G401.6 (cell line): Measurements from ENCODE around the gene RAPGEF3.

ENCODE experiments used
- FAIRE-seq: peaks from 2 replicates; lab custom pipeline; 2012; peaks lifted over from hg19 to GRCh38; lab: Jason Lieb, UNC

RAPGEF3 gene

GRCh38 chr12:47758834-47759690 lies at the start of gene RAPGEF3:
Gene RAPGEF3 (minus strand): TSS chr12:47758880. CDS start chr12:47758556, 324 bp downstream.
- no peak for FAIRE-seq

- FAIRE-seq = no peak
These were observed 49.4 kb upstream of the RAPGEF3 start for GRCh38 chr12:47808050-47808449.

DNA sequence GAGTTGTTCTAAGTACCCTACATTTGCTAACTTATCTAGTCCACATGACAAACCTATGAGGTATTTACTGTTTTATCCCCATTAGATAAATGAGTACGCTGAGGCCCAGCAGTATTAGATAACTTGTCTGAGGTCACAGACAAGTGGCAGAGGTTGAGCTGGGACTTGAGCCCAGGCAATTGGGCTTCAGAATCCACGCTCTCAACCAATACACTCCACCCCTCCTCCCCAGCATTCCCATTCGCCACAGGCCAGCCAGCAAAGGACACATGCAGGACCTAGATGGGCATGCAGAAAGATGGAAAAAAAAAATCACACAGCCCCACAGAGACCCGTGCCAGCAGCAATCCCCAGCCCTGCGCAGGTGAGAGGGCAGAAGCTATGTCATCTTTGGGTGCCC lies 48.7 kb upstream of the RAPGEF3 start:
- FAIRE-seq = no peak

GRCh38 chr12:47805417-47805816 lies 46.7 kb upstream of the RAPGEF3 start:
- FAIRE-seq = no peak

DNA sequence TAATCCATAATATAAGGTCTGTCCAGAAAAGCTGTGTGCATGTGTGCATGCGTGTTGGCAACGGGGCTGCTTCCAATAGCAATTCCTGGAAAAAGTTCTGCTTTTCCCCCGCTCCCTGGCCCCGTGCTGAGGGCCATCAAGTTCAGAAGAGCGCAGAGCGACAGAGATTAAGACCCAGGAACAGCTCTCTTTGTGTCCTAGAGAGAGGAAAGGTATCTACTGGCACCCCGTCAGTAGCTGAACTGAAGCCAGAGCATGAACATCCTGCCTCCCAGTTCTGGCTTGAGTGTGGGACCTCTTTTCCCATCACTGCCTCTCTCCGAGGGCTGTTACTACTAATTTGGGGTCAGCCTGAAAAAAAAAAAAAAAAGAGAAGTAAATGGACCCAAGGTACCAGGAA lies 45.5 kb upstream of the RAPGEF3 start:
- FAIRE-seq = no peak

DNA sequence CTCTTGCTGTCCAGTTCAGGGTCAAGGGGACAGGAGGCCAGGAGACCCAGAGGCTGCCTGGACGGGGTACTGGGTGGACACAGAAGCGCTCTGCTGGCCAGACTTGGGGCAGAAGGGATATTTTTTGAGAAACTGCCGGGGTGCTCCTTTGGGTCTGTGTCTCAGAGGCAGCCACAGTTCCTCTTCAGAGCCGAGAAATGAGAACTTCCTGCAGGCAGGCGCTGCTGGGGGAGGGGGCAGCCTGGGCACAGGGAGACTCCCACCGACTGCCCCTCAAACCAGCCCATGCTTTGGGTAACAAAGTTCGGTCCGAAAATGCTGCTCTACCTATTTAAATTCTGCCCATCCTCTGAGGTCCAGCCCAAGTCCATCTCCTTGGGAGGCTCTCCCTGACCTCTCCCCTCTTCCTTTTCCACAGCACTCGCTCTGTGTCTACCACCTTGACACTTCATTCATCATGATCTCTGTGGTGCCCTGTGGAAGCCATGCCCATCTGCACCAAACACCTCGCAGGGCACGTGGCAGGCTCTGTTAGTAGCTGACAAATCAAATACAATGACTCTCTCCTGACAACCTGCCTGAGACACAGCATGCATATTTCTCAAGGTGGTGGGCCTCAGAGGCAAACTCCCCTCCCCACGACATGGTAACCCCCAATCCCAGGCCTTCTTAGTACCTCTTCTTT lies 44.7 kb upstream of the RAPGEF3 start:
- no peak for FAIRE-seq

DNA sequence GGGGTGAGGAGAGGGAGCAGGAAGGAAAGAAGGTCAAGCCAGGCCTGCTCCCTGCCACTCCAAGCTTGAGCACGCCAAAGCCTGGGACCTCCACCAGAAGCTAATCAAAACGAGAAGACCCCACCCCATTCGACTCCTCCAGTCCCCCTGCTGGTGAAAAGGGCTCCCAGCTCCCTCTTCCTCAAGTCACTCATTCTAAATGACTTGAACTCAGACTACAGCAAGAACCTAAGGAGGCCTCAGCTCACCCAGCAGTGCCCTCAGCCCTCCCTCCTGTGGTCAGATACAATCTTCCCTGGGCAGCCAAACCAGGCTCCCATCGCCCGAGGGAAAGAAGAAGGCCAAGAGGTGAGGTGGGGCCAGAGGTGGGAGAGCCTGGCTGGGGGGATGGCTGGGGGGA lies 43.6 kb upstream of the RAPGEF3 start:
- no peak for FAIRE-seq

DNA sequence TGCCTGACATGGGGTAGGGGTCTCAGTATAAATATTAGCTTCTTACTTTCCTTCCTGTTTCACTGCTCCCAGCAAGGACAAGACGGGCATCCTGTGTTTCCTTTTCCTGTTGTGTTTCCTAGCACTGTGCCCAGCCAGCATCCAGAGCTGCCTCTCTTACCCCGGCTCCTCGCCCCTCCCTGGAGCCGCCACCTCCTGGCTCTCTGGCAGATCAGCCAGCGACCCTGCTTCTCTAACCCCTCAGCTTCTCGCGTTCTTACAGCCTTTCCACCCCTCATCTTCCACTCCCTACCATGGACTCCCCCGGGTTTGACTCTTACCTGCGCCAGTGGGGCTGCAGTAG lies 43.2 kb upstream of the RAPGEF3 start:
- FAIRE-seq = no peak

DNA sequence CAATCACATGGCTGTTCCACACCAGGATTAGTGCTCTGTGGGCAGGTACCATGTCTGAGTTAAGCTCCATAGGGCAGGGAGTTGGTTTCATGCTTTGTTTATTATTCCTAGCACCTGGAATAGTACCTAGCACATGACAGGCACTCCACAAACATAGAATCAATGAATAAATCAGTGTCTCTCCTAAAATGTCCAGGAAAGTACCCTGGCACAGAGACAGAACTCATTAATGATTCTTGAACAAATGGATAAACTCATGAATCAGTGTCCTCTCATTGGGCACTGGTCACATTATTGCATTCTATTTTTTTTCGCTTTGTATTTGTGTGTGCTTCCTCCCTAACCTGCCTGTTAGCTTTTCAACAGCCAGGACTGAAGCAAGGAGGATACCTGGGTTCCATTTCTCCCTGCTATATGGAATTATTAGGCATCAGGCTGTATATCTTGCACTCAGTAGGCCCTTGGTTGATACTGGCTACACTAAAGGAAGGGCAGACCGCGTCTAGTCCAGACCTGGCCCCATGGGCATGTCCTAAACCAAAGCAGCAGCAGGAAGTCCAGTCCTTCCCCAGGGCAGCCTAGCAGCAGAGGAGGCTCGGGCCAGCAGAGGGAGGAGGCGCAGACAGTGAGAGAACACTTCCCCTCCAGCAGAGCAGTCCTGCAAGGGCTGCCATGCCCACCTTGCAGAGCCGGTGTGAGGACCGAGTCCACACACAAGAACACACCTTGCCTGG lies 42.7 kb upstream of the RAPGEF3 start:
- no peak for FAIRE-seq

DNA sequence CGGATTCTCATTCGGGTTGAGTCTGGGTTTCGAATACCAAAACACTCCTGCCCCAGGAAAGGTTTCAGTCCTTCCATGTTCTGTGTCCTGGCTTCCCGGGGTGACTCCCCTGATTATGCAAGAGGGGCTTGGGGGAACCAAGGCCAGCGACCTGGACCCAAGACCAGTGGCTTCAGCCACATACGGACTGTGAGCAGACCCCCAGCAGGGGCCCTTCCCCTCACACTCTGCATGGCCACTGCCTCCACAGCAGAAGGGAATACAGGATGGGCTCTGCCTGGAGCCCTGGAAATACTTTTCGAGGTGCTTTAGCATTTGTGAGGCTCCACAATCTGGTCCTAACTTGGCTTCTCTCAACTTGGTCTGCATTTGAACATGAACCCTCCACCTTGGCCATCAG lies 41.9 kb upstream of the RAPGEF3 start:
- no peak for FAIRE-seq

DNA sequence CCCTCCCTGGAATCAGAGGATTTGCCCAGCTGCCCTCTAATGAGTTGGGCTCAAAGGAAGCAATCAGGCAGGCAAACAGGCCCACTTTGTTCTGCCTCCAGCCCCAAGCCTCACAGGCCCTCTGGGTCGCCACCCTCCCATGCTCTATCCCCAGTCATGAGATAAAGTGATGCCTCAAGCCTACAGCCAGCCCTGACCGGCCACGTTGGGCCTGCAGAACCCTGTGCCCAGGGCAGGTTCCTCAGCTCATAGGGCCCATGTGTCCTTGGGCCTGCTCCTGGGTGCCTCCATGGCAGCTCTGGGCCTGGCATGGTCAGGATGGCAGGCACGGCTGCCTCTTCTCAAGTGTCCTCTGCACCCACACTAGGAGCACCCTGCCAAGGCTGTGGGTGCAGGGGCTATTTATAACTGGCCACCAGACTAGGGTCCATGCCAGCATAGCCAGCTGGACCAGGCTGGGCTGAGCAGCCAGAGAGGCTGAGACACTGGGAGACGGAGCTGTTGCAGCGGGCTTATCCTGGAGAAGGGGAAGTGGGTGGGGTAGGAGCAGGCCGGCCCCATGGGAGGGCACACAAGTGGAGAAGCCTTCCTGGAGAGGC lies 40.8 kb upstream of the RAPGEF3 start:
- no peak for FAIRE-seq

DNA sequence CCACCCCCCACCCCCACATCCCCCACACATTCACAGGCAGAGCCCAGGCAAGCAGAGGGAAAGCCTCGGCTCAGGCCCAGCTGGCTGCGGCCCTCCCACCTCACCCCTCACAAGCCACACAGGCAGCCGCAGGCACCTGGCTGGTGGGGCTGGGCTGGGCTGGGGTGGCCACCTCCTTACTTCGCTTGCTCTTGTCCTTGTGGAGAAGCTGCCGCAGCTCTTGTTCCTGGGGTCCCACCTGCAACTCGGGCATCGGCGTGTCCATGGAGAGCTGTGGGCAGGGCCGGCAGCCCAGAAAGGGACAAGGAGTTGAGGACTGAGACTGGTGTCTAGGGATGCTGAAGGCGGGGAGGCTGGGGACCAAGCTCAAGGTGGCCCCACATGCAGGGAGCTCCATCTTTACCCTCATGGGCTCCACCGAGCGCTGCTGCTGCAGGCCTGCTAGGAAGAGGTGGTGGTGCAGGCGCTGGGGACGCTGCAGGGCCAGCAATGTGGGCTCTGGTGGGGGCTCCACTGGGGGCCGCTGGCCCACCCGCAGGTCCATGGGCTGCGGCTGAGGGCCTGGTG lies 39.8 kb upstream of the RAPGEF3 start:
- no peak for FAIRE-seq

- no peak for FAIRE-seq
These were observed 38.8 kb upstream of the RAPGEF3 start for GRCh38 chr12:47797441-47797840.

DNA sequence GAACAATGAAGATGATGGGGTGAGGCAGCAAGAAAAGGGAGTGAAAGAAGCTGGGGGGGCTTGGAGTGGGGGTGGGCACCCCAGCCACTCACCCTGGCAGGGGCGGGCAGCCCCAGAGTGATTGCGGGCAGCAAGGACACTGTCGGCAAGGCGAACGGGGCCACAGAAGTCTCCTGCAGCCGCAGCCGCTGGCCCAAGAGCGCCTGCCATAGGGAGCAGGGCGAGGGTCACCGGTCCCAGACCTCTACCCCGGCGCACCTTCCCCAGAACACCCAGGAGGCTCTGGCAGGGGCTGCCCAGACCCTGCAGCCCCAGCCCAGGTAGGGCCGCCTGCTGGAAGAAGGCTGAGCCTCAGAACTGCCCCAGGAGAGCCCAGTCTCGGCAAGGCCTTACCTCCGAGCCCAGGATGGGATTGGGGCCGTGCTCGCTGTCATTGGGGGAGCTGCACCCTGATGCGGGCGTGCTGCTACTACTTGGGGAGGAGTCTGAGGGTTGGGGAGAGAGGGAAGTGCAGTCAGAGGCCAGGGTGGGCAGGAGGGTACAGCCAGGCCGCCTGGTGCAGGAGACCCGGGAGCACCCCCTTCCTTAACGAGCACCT lies 37.2 kb upstream of the RAPGEF3 start:
- FAIRE-seq = no peak

DNA sequence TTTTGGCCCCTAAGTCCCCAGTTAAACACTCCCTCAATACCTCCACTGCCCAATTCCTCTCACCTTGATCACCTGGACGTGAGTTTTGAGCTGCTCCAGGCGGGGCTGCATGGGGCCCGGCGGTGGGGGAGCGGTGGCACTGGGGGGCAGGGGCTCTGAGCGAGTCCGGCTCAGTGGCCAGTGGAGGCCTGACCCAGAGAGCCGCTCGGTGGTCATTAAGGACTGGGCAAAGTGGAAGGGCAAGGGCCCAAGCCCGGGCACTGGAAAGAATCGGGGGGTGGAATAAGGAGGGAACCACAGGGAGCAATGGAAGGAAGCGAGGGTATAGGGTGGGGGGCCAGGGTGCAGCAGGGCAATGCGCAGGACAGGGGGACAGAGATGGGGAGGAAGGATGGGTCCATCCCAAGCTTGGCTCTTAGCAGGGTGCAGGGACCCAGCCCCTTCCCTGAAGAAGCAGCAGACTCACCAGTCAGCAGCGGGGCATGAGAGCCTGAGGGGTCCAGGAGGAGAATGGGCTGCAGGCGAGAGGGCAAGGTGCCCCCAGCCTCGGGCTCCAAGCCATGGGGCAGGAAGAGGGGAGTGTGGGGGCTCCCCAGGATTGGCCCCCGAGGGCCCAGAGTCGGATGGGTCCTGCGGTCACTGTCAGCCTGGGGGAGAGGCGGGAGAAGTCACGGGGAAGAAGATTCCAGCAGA lies 36.6 kb upstream of the RAPGEF3 start:
- FAIRE-seq = no peak

DNA sequence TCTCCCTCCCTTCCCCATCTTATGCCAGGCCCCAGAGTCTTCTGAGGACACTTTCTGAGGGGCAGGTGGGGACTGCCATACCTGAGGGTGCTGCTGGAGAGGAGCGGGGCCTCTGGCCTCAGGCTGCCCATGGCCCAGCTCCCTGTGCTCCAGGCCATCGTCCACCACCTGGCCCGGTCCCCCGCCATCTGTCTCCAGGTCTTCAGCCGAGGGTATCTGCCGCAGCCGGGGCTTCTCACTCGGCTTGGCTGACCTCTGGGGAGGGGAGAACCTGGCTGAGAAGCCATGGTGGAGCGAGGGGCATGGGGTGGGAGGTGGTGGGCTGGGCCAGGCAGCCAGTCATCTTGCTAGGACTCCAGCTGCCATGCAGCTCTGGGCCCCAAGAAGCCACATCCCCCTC lies 36.0 kb upstream of the RAPGEF3 start:
- FAIRE-seq = no peak

GRCh38 chr12:47793015-47793681 lies 34.5 kb upstream of the RAPGEF3 start:
- FAIRE-seq = no peak

GRCh38 chr12:47791874-47792273 lies 33.2 kb upstream of the RAPGEF3 start:
- no peak for FAIRE-seq

- no peak for FAIRE-seq
These were observed 32.7 kb upstream of the RAPGEF3 start for GRCh38 chr12:47791351-47791746.

- FAIRE-seq = no peak
These were observed 32.1 kb upstream of the RAPGEF3 start for GRCh38 chr12:47790676-47791350.
